Gastrocnemius medialis (tissue), 4 donors: ENCODE data around the gene IRF5. TPM values are rescaled to one million over a fixed set of nuclear protein-coding genes. Genes with fewer than 3 reads are reported as not detected.

Source experiments
- ATAC-seq, 2 donors: fragments of 150-250 bp; one replicate each; pipeline ENCODE4 v1.9.1; 2016
- DNase-seq, 2 donors: peaks; one replicate each; pipeline ENCODE4 v3.0.0-alpha.2; 2019
- H3K27ac ChIP-seq, 4 donors: fragments of 200-600 bp; sonication (generic); 1 replicate in 1 of 4; 2 replicates in 3 of 4; pipeline ENCODE4 v1.5.1; 2016 to 2018; ENCODE audit warnings: mild to moderate bottlenecking in 2 of 4, moderate library complexity in 1 of 4
- H3K27me3 ChIP-seq, 3 donors: fragments of 200-600 bp; sonication (generic) in 2 of 3; 1 replicate in 1 of 3; 2 replicates in 2 of 3; pipeline versions ENCODE4 v1.5.1 to v1.6.0; 2016 to 2019; ENCODE audit warnings: mild to moderate bottlenecking in 1 of 3, moderate library complexity in 1 of 3
- H3K36me3 ChIP-seq, 2 donors: fragments of 200-600 bp; sonication (generic) in 1 of 2; one replicate each; pipeline ENCODE4 v1.5.1; 2017 to 2018
- H3K4me1 ChIP-seq, 2 donors: fragments of 200-600 bp; sonication (generic) in 1 of 2; one replicate each; pipeline ENCODE4 v1.5.1; 2016 to 2017; ENCODE audit warnings: mild to moderate bottlenecking in 2 of 2
- H3K4me3 ChIP-seq, 4 donors: fragments of 200-600 bp; sonication (generic) in 3 of 4; 1 replicate in 1 of 4; 2 replicates in 3 of 4; pipeline ENCODE4 v1.5.1; 2016 to 2019; ENCODE audit warnings: mild to moderate bottlenecking in 2 of 4
- H3K9me3 ChIP-seq, 3 donors: fragments of 200-600 bp; sonication (generic) in 2 of 3; 1 replicate in 1 of 3; 2 replicates in 2 of 3; pipeline ENCODE4 v1.5.1; 2016 to 2019
- CTCF ChIP-seq, 5 experiments: fragments of 450-650 bp in 3 of 5; fragments of 200-600 bp in 2 of 5; sonication (generic) in 2 of 5; IDR thresholded peaks in 4 of 5; conservative IDR thresholded peaks in 1 of 5; 1 replicate in 4 of 5; 2 replicates in 1 of 5; pipeline ENCODE4 v1.5.1; 2016 to 2019; ENCODE audit warnings: antibody characterized with exemption in 5 of 5, mild to moderate bottlenecking in 3 of 5, moderate library complexity in 3 of 5
- POLR2A ChIP-seq, 2 donors: fragments of 450-650 bp; IDR thresholded peaks; one replicate each; pipeline ENCODE4 v1.6.1; 2017; ENCODE audit warnings: antibody characterized with exemption in 2 of 2, mild to moderate bottlenecking in 2 of 2, moderate library complexity in 2 of 2
- in situ Hi-C, 4 donors: fragments of 200-750 bp; cut with MboI; loops; one replicate each; pipeline versions ENCODE4 v1.15.0 to v1.8.0; 2017; ENCODE audit warnings: low sequenced_read_pairs in 4 of 4
- intact Hi-C: fragments of 100-400 bp; cut with DNase I; formaldehyde crosslinking; loops from one replicate; pipeline ENCODE4 v1.15.1; 2023; ENCODE audit warnings: low total_unique reads
- total RNA-seq, 4 donors: library from RNA; depleted of rRNA; stranded (reverse); fragments of >200 nt; gene quantifications; one replicate each; pipeline versions ENCODE4 v1.1.0 to v1.2.3, GENCODE V29; 2016

The IRF5 gene
- total RNA-seq, 4 donors from 2014 or later = 0.27 to 3.8 (median 2.8) TPM

DNA sequence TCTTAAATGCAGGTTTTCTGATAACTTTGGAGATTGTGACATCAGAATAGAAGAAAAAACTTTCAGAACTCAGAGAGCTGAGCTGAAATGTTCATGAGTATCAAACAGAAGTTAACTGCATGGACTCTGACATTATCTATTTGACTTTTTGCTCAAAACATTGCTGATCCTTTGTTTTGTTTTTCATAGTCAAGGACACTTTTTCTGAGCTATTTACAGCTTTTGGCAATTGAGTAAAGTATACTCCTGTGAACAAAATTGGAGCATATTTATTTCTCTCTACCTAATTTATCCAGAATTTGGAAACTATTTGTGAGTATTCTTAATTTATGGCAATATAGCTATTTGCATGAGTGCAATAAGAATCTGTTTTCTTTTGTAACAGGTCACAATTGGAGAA, 38.3 kb upstream of the IRF5 start:
- in situ Hi-C loops (loop anchor here (25.0 kb wide), 3 partner anchors 112 to 437 kb away; partner anchors contain the start of genes HILPDA (in 2 of the 4), CCDC136 (in 1 of the 4) and OPN1SW (in 1 of the 4)), intact Hi-C loops (no loop called here)
- Histone ChIP-seq H3K36me3 (no peaks in the 10 kb centered on the region), H3K4me1 (no peaks in the 10 kb centered on the region), H3K27ac (no peak overlapping the region), H3K4me3 (no peak overlapping the region), H3K27me3 (no peaks in the 10 kb centered on the region), H3K9me3 (no peaks in the 10 kb centered on the region)
- TF ChIP-seq CTCF (IDR thresholded peaks at IDR 0.05 in 4 of 5, conservative IDR thresholded peaks at IDR 0.05 in 1 of 5) (no peak), POLR2A (IDR thresholded peaks at IDR 0.05) (no peak)
- DNase-seq (no peak), ATAC-seq (no peak)

DNA sequence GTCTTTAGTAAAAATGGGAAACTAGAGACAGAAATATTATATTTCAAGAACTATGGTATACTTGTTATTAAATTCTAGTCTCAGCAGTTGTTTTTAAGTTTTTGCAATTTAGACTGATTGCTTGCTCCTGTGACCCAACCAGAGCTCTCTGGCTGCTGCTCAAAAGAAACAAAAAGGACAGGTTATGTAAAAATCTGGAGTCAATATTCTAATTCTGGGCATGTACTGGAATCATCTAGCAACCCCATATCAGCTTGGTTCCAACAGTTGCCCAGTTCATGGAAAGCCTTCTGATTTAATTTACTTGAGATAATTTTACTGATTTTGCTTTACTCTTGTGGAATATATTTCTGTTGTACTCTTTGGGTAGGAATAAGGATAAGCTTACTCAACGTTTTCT, 37.5 kb upstream of the IRF5 start:
- no peaks in the 10 kb centered on the region for H3K27me3 ChIP-seq
- no peaks in the 10 kb centered on the region for H3K36me3 ChIP-seq
- no peak overlapping the region for H3K27ac ChIP-seq
- intact Hi-C loops = no loop called here
- DNase-seq = no peak
- TF ChIP-seq POLR2A (IDR thresholded peaks at IDR 0.05) (no peak), CTCF (IDR thresholded peaks at IDR 0.05 in 4 of 5, conservative IDR thresholded peaks at IDR 0.05 in 1 of 5) (no peak)
- H3K4me3 ChIP-seq = no peak overlapping the region
- no peaks in the 10 kb centered on the region for H3K9me3 ChIP-seq
- in situ Hi-C loops = loop anchor here in 3 of 4 donors (5.0 to 10.0 kb wide), 2 partner anchors 192 to 195 kb away; no protein-coding TSS in a partner anchor
- ATAC-seq = no peak
- no peaks in the 10 kb centered on the region for H3K4me1 ChIP-seq

DNA sequence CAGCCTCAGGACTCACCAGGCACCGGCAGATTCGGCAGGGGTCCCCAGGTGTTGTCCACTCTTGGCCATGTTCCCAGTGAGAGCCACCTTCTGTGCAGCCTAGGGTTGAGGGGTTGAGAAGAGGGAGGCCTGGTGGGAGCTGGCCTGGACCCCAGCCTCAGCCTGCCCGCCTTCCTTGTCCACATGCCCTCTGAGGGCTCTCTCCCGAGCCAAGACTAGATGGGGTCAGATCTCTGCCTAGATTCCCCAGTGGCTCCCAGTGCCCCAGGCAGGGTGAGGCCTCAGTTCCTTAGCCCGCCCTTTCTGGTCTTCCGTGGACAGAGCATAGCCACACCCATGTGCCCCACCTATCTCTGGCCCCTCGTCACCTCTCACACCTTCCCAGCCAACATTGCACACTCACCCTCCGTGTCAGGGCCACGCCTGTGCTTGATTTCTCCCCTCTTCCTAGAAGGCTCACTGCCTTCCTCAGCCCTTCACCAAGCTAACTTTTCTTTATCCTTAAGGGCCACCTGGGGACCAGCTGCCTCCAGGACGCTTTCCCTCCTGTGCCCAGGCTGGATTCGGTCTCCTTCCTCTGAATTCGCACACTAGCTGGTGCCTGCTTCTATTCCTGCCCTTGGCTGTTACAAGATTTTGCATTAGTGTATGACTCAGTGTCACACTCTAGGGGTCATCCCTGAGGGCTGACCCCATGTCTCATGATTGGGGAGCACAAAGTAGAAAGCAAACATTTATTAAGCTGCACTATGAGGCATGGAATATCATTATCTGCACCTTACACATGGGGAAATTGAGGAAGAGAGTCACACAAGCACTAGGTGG, 34.8 kb upstream of the IRF5 start:
- no peak for ATAC-seq
- in situ Hi-C loops (loop anchor here in 3 of 4 donors (5.0 to 10.0 kb wide), 2 partner anchors 189 to 192 kb away; no protein-coding TSS in a partner anchor), intact Hi-C loops (no loop called here)
- H3K36me3 ChIP-seq = no peaks in the 10 kb centered on the region
- peaks cover 0 to 6% (median 0%) of the 10 kb centered on the region in 3 donors for H3K27me3 ChIP-seq
- TF ChIP-seq CTCF (IDR thresholded peaks at IDR 0.05 in 4 of 5, conservative IDR thresholded peaks at IDR 0.05 in 1 of 5) = no peak
- TF ChIP-seq POLR2A (IDR thresholded peaks at IDR 0.05) = no peak
- H3K9me3 ChIP-seq = no peaks in the 10 kb centered on the region
- DNase-seq = no peak
- H3K4me3 ChIP-seq = no peak overlapping the region
- H3K27ac ChIP-seq = no peak overlapping the region
- no peaks in the 10 kb centered on the region for H3K4me1 ChIP-seq

- Histone ChIP-seq H3K36me3 (no peaks in the 10 kb centered on the region), H3K4me1 (no peaks in the 10 kb centered on the region), H3K27me3 (peaks cover 0 to 9% (median 0%) of the 10 kb centered on the region in 3 donors), H3K4me3 (no peak overlapping the region), H3K27ac (no peak overlapping the region), H3K9me3 (no peaks in the 10 kb centered on the region)
- in situ Hi-C loops (loop anchor here in 3 of 4 donors (5.0 to 10.0 kb wide), 2 partner anchors 189 to 191 kb away; no protein-coding TSS in a partner anchor), intact Hi-C loops (loop anchor here (1.0 kb wide), 1 partner anchor 188 kb away; no protein-coding TSS in a partner anchor)
- TF ChIP-seq CTCF (IDR thresholded peaks at IDR 0.05 in 4 of 5, conservative IDR thresholded peaks at IDR 0.05 in 1 of 5) (no peak), POLR2A (IDR thresholded peaks at IDR 0.05) (no peak)
- no peak for ATAC-seq
- DNase-seq = no peak
Measured at GRCh38 chr7:128903621-128904361, 33.9 kb upstream of the IRF5 start.
